DMS114 treated with DMSO at 0.1 percent for 48 hours (cell line): Measurements from ENCODE around the gene CUBN.

Experiments
- DNase-seq: peaks from one replicate; lab custom pipeline; 2025; ENCODE audit not compliant: unreplicated experiment; lab: John Stamatoyannopoulos, UW

Gene CUBN

DNA sequence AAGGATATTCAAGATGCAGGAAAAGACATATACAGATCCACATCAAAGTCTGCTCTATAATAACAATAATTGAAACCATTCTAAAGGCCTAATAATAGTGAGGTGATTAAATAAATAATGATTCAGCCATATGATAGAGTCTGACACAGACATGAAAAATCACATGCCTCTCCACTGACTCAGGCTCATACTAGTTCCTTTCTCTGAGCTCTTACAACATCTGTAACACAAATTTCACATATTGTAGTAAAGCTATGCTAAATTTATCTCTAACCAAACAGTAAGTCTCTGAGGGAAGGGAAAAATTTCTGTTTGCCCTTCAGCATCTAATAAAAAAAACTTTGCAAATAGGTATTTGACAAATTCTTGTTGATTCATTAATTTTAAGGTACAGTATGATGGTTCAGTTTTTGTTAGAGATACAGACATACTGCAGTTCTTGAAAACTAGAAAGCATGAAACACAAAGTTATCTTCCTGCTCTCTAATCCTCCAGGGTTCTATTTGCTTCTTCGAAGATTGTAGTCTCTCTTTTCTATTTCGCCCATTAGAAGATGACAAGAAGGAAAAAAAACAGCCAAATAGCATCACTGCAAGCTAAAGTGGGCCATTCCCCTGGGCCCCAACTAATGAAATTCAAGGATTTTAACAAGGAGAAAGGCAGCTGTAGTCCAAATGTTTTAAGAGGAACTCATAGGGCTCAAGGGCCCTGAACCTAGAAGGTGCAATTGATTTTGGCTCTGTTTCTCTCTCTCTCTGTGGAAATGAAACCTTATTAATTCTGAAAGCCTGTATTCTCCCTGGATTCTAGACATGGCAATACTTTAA, 53.9 kb downstream of the CUBN start:
- no peak for DNase-seq

- DNase-seq = no peak
Observed at GRCh38 chr10:17074541-17074847, 55.1 kb downstream of the CUBN start.

DNA sequence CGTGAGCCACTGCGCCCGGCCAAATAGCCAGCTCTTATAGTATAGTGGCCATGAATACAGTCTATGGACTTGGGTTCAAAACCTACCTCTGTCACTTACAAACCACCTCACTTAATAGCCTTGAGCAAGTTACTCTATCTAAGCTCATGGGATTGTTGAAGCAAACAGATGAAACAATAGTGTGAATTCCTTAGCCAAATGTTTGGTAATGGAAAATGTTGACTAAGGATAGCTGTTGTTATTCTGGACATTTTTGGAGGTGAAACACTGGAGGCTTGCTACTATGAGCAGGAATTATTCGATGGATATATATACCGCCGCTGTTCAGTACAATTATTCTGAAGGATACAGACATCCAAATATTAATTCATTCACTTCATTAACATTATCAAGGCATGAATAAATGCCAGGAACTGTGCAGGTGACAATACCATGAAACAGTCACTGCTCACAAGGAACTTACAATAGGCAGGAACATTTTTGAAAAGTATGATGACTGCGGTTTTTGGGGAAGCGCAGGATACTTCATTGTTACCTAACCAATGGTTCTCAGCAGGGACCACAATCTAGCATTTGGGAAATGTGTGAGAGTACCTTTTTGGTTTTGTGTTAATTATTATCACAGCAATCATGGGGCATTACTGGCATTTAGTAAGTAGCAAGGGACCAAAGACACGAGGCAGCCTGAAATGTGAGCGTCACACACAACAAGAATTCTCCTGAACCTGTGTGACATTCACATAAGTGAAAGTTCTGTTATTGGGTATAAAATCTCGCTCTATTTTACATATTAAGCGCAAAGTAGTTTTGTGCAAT, 55.7 kb downstream of the CUBN start:
- no peak for DNase-seq

DNA sequence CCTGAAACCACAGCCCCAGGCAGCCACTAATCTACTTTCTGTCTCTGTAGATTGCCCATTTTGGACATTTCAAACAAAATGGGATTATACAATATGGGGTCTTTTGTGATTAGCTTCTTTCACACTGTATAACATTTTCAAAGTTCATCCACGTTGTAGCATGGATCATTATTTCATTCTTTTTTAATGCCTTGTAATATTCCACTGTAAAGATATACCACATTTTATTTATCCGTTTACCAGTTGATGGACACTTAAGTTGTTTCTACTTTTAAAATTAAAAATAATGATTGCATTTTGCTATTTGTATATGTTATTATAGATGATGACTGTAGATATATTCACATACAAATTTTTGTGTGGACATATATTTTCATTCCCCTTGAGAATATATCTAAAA, 60.7 kb downstream of the CUBN start:
- DNase-seq = no peak

DNA sequence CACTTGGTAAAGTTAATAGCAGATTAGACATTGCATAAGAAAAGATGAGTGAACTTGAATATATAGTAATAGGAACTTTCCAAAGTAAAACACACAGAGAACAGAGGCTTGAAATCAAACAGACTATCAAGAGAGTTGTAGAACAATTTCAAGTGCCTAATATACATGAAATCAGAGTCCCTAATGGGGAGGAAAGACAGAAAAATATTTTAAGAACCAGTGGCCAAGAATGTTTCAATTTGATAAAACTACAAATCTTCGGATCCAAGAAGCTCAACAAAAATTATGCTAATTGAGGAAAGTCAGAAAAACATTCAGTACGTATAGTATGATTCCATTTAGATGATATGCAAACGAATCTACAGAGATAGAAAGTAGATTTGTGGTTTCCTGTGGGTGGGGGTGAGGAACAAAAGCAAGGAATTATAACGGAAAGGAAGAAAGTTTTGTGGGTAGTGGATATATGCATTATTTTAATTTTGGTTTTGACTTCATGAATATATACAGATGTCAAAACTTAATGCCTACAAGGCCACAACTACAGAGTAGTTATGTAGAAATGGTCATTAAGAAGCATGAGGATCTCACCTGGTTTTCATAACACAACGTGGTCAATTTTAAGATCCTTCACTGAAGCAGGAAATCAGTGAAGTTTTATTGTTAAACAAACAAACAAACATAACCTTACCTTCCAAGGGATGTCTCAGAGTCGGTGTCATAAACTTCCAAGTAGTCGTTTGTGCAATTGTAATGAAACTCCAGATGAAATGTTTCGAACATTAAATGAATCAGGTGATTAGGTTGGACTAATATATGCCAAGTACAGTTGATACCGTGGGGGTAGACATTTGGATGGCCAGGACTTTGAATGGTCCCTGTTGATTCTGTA, 62.0 kb downstream of the CUBN start:
- no peak for DNase-seq

DNA sequence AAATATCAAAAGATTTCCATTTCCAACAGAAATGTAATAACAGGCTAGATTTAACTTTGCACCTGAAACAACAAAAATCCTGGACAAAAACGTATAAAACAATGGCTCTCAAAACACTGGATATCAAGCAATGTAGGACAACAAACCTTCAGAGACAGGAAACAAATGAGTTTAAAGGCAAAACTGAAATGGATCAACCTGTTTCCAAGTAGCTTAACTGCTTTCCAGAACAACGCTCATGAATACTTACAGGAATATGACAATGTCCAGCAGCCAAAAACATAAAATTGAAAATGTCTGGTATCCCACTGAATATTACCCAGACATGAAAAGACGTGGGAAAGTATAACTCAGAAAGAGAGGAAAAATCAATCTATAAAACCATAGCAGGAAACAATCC, 62.8 kb downstream of the CUBN start:
- no peak for DNase-seq

DNA sequence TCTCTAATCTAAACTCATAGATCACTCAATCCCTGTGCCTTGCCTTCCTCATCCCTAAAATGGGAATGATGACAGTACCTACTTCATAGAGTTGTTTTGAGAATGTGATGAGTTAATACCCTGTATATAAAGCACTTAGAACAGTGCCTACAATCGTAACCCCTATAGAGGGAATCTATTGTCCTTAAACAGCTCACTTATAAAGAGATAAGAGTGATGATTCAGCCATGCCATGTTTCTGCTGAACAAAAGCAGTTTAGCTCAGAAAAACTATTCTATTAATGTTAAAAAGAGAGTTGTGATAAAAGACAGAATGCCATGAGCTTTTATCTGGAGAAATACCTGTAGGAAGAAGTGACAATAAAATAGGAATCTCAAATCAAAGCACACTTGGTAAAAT, 63.6 kb downstream of the CUBN start:
- no peak for DNase-seq

DNA sequence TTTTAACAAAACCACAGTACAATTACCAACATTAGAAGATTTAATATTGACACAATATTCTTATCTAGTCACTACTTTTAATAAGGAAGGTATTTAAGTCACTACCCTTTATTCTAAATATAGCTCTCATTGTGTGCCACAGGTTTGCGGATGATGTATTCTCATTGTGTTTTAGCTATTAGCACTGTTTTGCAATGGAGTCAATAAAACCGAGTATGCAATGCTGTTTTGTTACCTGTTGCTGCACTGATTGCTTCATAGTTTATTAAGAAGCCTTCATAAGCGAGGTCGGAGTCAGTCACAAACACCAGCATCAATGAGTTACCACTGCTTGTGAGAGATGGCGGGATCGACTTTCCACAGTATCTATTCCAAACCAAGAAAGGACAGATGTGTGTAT, 64.3 kb downstream of the CUBN start:
- DNase-seq = no peak

- DNase-seq = no peak
Observed at GRCh38 chr10:17064435-17064834, 65.2 kb downstream of the CUBN start.

DNA sequence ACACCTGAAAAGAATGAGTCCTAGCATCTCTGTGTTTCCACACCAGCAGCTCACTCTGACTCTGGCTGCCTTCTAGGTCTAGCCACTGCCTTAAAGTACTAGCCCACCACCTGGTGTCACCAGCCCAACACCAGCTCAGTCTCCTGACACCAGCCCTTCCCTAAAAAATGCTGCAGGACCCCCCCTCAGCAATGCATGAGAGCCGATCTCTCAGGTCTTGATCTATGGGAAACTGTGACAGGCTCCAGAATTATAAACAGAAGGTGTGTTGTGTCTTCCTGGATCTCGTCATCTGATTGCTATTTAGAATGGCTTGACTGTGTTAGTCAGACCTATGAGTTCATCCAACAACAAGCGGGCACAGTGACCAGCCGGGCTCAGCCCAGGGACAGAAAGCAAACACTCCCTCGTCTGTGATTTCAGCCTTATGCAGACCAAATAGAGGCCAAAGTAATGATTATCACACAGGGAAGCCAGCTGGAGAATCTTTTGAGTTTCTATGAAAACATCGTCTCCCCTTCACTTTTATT, 66.6 kb downstream of the CUBN start:
- DNase-seq = no peak

GRCh38 chr10:17062493-17062892, 67.1 kb downstream of the CUBN start:
- no peak for DNase-seq

GRCh38 chr10:17062009-17062408, 67.6 kb downstream of the CUBN start:
- DNase-seq = no peak

GRCh38 chr10:17061418-17061817, 68.2 kb downstream of the CUBN start:
- DNase-seq = no peak

DNA sequence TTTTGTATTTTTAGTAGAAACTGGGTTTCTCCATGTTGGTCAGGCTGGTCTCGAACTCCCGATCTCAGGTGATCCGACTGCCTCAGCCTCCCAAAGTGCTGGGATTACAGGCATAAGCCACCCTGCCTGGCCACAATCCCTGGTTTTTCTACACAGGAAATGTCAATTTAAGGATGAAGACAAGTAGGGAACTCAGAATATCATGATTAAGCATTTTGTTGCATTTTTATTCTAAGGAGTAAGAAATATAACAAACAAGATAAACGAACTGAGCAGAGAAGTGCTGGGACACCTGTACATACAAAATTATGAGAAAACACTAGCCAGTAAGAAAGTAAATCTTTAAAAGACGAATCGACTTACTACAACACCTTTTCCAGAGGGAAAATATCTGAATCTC, 69.3 kb downstream of the CUBN start:
- no peak for DNase-seq

DNA sequence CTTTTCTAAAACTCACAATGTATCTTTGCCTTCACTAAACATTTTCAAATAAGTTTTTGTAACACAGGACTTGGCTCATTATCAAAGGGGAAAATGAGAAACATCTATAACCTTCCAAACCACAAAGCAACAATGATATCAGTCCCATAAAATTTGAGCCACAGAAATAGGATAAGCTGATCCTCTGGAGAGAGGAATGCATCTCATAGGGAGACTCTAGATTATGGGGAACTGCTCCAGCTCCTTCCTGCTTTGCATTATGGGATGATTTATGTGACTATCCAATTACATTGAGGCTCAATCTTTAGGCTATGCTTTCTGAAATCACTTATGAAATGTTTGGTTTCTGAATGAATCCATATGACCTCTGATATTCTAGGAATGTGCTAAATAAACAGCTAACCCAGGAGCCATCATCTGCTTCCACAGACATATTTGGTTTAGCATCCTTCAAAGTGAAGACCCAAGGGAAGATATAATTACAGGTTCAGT, 70.4 kb downstream of the CUBN start:
- DNase-seq = peak; percentile 81

DNA sequence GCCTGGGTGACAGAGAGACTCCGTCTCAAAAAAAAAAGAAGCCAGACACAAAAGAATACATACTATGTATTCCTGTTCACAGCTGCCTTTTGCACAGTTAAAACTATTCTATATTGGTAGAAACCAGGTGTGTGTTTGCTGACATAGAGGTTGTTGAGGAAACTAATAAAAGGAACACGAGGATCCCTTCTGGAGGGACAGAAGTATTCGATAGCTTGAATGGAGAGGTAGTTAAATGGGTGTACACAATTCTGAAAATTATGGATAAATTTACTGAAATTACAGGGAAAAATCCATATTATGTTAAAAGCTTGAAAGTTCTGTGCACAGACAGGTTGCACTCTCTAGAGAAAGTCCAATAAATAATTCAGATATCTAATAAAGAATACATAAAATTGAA, 71.5 kb downstream of the CUBN start:
- DNase-seq = no peak

DNA sequence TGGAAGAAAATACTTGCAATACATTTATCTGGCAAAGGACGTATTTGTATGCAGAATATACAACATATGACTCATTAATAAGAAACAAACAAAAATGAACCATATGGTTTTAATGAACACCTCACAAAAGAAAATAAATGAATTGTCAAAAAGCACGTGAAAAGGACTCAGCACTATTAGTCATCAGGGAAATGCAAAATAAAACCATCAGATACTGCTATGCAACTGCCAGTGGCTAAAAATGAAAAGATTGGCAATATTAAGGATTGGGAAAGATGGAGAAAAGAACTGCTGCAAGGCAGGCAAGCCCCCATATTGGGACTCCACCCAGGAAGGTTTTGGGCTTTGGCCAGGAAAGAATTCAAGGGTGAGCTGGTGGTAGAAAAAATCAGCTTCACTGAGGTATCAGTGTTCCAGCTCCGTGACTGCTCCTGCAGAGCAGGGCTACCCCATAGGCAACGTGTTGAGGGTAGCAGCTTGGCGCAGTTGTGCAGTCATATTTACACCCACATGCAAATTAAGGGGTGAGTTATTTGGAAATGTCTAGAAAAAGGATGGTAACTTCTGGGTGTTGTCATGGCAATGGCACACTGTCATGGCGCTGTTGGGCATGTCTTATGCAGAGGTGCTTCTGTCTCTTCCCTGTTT, 72.7 kb downstream of the CUBN start:
- DNase-seq = no peak

DNA sequence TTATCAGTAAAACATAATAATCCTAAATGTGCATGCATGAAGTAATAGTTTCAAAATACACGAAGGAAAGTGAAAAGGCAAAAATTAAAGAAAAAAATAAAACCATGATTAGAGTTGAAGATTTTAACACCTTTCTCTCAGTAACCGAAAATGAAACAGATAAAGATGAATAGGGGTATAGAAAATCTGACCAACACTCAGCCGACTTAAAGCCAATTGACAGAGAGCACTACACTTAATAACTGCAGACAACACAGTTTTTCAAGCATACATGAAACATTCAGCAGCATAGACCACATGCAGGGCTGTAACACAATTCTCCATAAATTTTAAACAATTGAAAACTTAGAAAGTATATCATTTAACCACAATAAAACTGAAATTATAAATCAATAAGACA, 76.1 kb downstream of the CUBN start:
- no peak for DNase-seq

DNA sequence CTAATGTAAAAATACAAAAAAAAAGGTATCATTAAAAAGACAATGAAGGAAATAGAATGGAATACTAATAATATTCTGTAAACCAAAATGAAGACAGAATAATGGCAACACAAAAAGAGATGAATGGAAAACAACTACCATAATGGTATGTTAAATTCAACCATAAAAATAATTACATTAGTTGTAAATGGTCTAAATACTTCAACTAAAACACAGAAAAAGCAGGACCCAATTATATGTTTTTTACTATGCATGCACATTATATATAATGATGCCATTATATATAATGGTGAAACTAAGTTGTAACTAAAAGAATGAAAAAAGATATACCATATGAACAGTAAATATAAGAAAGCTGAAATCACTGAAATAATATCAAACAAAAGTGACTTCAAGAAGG, 76.5 kb downstream of the CUBN start:
- DNase-seq = no peak

GRCh38 chr10:17051851-17052250, 77.8 kb downstream of the CUBN start:
- DNase-seq = no peak

- no peak for DNase-seq
Observed at GRCh38 chr10:17049195-17049594, 80.4 kb downstream of the CUBN start.
